Activated naive CD4-positive, alpha-beta T cell (primary cell): ENCODE measurements around the gene MTLN.
"Not testable (repeated sequence)": the region's sequence is repeated elsewhere in the genome, so short reads cannot be mapped to it uniquely, and the experiment has no call there.

Experiments used
- DNase-seq, 4 experiments: peaks; one replicate each; lab custom pipeline; 2025; lab: John Stamatoyannopoulos, UW

The MTLN gene

GRCh38 chr2:110211938-110212858, at the start of gene MTLN:
Gene MTLN, minus strand, starts transcription at chr2:110212547. Its CDS starts 22 bp downstream, at chr2:110212525.
- peak; percentile 29 to 62 (median 42) for DNase-seq

- not testable (repeated sequence) for DNase-seq
These were observed 49.6 kb upstream of the MTLN start for GRCh38 chr2:110261910-110262309.

- not testable (repeated sequence) for DNase-seq
These were observed 35.9 kb upstream of the MTLN start for GRCh38 chr2:110248081-110248795.

- DNase-seq: not testable (repeated sequence)
These were observed 33.4 kb upstream of the MTLN start for GRCh38 chr2:110245488-110246435.

GRCh38 chr2:110243283-110243682, 30.9 kb upstream of the MTLN start:
- not testable (repeated sequence) for DNase-seq

GRCh38 chr2:110234514-110234913, 22.2 kb upstream of the MTLN start:
- not testable (repeated sequence) for DNase-seq

- not testable (repeated sequence) for DNase-seq
These were observed 17.5 kb upstream of the MTLN start for GRCh38 chr2:110229886-110230285.

- DNase-seq: not testable (repeated sequence)
These were observed 10.3 kb upstream of the MTLN start for GRCh38 chr2:110222626-110223025.

- DNase-seq: no peak
These were observed 9.6 kb upstream of the MTLN start for GRCh38 chr2:110221938-110222337.

GRCh38 chr2:110220190-110220564, 7.8 kb upstream of the MTLN start:
- no peak for DNase-seq

- DNase-seq: no peak
These were observed 7.3 kb upstream of the MTLN start for GRCh38 chr2:110219496-110220189.

GRCh38 chr2:110218889-110219288, 6.5 kb upstream of the MTLN start:
- DNase-seq: not testable (repeated sequence)

- DNase-seq: no peak
These were observed 4.5 kb upstream of the MTLN start for GRCh38 chr2:110216803-110217202.

GRCh38 chr2:110216199-110216598, 3.9 kb upstream of the MTLN start:
- no peak for DNase-seq

GRCh38 chr2:110215566-110216158, 3.3 kb upstream of the MTLN start:
- no peak for DNase-seq

GRCh38 chr2:110215091-110215490, 2.7 kb upstream of the MTLN start:
- DNase-seq: no peak

GRCh38 chr2:110213522-110213921, 1.2 kb upstream of the MTLN start:
- DNase-seq: not testable (repeated sequence)

- DNase-seq: no peak
These were observed 6.5 kb downstream of the MTLN start for GRCh38 chr2:110205660-110206455.

- peak; percentile 66 to 72 (median 68) for DNase-seq
These were observed 7.7 kb downstream of the MTLN start, which contains the start of gene NPHP1 for GRCh38 chr2:110204408-110205385. Gene NPHP1, minus strand, starts transcription at chr2:110205013. Its CDS starts 45 bp downstream, at chr2:110204968.
